HepG2 (cell line): ENCODE results near the gene IL2RA. TPM values are rescaled to one million over a fixed set of nuclear protein-coding genes. Genes with fewer than 3 reads are reported as not detected.

ENCODE experiments used
- ATAC-seq: fragments of 200-7000 bp; cut with Tn5 transposase; 3 replicates; pipeline ENCODE4 v1.9.1; 2020; ENCODE audit warnings: mild to moderate bottlenecking, moderate library complexity
- BruUV-seq: library from RNA; stranded (reverse); fragments of 400-500 nt; replicated peaks from 2 replicates; lab custom pipeline; 2021; lab: Mats Ljungman, UMichigan
- CTCF ChIA-PET: fragments of 300-600 bp; formaldehyde crosslinking; extraction: SDS; loops from one replicate; lab custom pipeline; 2021; ENCODE audit warnings: low total read pairs, inconsistent platforms, low intra/inter-chr PET ratio; lab: Yijun Ruan, JAX
- POLR2A ChIA-PET: fragments of 350-600 bp; sonication (Branson Sonifier 250); formaldehyde crosslinking; loops from one replicate; lab custom pipeline; 2020; ENCODE audit warnings: antibody characterized with exemption, inconsistent platforms; lab: Yijun Ruan, JAX
- DNase-seq: peaks from one replicate; pipeline ENCODE4 v3.0.0-alpha.2; 2015; ENCODE audit warnings: low spot score
- FAIRE-seq: peaks from 3 replicates; lab custom pipeline; 2011; peaks lifted over from hg19 to GRCh38; lab: Jason Lieb, UNC
- H2AFZ ChIP-seq: one replicate; pipeline ENCODE4 v1.6.1; 2011; ENCODE audit warnings: low read length, inconsistent platforms
- H3K27ac ChIP-seq: fragments of 300-600 bp; 3 replicates; pipeline ENCODE4 v1.8.0; 2011; ENCODE audit warnings: mixed run types, mild to moderate bottlenecking, mixed read lengths, low read length, inconsistent platforms; ENCODE audit not compliant: insufficient read depth; ENCODE audit errors: extremely low read length
- H3K27me3 ChIP-seq, 2 experiments: fragments of 200-600 bp in 1 of 2; 2 replicates in 1 of 2; 3 replicates in 1 of 2; pipeline versions ENCODE4 v1.6.0 to v1.8.0; 2011; ENCODE audit warnings: low read length in 2 of 2, mild to moderate bottlenecking in 2 of 2, moderate library complexity in 2 of 2, inconsistent platforms in 1 of 2; ENCODE audit not compliant: insufficient read depth in 2 of 2, control insufficient read depth in 1 of 2
- H3K36me3 ChIP-seq, 2 experiments: fragments of 200-600 bp in 1 of 2; replicated peaks in 1 of 2; 2 replicates in 1 of 2; 3 replicates in 1 of 2; pipeline versions ENCODE4 v1.5.1 to v1.8.0; 2011; ENCODE audit warnings: low read length in 2 of 2, inconsistent platforms in 1 of 2; ENCODE audit not compliant: insufficient read depth in 2 of 2, control insufficient read depth in 1 of 2
- H3K4me1 ChIP-seq: 2 replicates; pipeline ENCODE4 v1.5.1; 2012; ENCODE audit warnings: low read length, inconsistent platforms; ENCODE audit not compliant: insufficient read depth
- H3K4me2 ChIP-seq: 2 replicates; pipeline ENCODE4 v1.6.0; 2011; ENCODE audit warnings: low read depth, low read length, inconsistent platforms
- H3K4me3 ChIP-seq, 3 experiments: fragments of 200-600 bp in 1 of 3; sonication (generic), shearing (Covaris generic) in 1 of 3; replicated peaks in 1 of 3; 2 replicates each; pipeline ENCODE4 v1.5.1; 2011 to 2016; ENCODE audit warnings: low read length in 3 of 3, inconsistent platforms in 2 of 3, low read depth in 2 of 3, mild to moderate bottlenecking in 2 of 3, control low read depth in 1 of 3, mixed read lengths in 1 of 3; ENCODE audit not compliant: insufficient read depth in 1 of 3
- H3K79me2 ChIP-seq: one replicate; pipeline ENCODE4 v1.6.1; 2011; ENCODE audit warnings: low read length, inconsistent platforms; ENCODE audit not compliant: insufficient read depth
- H3K9ac ChIP-seq: 2 replicates; pipeline ENCODE4 v1.6.0; 2011; ENCODE audit warnings: mild to moderate bottlenecking, low read depth, low read length, inconsistent platforms; ENCODE audit not compliant: insufficient read depth
- H3K9me3 ChIP-seq: 2 replicates; pipeline ENCODE4 v1.5.1; 2012; ENCODE audit warnings: mild to moderate bottlenecking, low read length
- H4K20me1 ChIP-seq: 2 replicates; pipeline ENCODE4 v1.6.0; 2011; ENCODE audit warnings: inconsistent platforms, mild to moderate bottlenecking, low read length, moderate library complexity; ENCODE audit not compliant: insufficient read depth
- CREM ChIP-seq, 2 experiments: sonication (generic) in 1 of 2; formaldehyde crosslinking in 1 of 2; IDR thresholded peaks; 2 replicates each; pipeline versions ENCODE4 v1.4.0 to v1.6.1; 2016 to 2020; ENCODE audit warnings: antibody characterized with exemption in 1 of 2, mild to moderate bottlenecking in 1 of 2, missing genetic modification reagents in 1 of 2
- DRAP1 ChIP-seq: IDR thresholded peaks from 2 replicates; pipeline ENCODE4 v1.6.1; 2016; ENCODE audit warnings: missing genetic modification reagents, missing compliant biosample characterization
- ISL2 ChIP-seq: sonication (generic); formaldehyde crosslinking; IDR thresholded peaks from 2 replicates; pipeline ENCODE4 v1.5.0; 2020; ENCODE audit warnings: missing genetic modification reagents
- SNRNP70 ChIP-seq: fragments of 200-400 bp; formaldehyde crosslinking; IDR thresholded peaks from 2 replicates; pipeline ENCODE4 v1.6.1; 2017; ENCODE audit warnings: mild to moderate bottlenecking, low read depth, low read length, moderate library complexity
- SP140L ChIP-seq: sonication (generic); formaldehyde crosslinking; IDR thresholded peaks from 2 replicates; pipeline ENCODE4 v1.4.0; 2020; ENCODE audit warnings: missing genetic modification reagents, borderline replicate concordance
- WGBS: methylation state at CpG from one replicate; pipeline ENCODE4 v1.1.6; 2017; ENCODE audit warnings: low lambda C conversion rate; 5-methylcytosine and 5-hydroxymethylcytosine counted together
- in situ Hi-C: cut with HindIII; loops from 2 replicates; pipeline ENCODE4 v1.10.0; 2017; ENCODE audit warnings: low pct_unique_long_range_greater_than_20kb; ENCODE audit not compliant: extremely low pct_ligation_motif_present
- intact Hi-C: fragments of 100-400 bp; cut with micrococcal nuclease; formaldehyde crosslinking; loops from one replicate; pipeline ENCODE4 v1.10.0; 2022; ENCODE audit not compliant: unreplicated experiment
- polyA plus RNA-seq, 8 experiments: library from polyadenylated mRNA; depleted of rRNA in 3 of 8; stranded (reverse) in 7 of 8; unstranded in 1 of 8; fragments of >200 nt; fragmentation: Illumina TruSeq in 4 of 8; extraction: Trizol in 4 of 8; gene quantifications; 2 replicates each; pipeline versions ENCODE4 v1.2.1 to v1.2.3, GENCODE V29; 2011 to 2016; ENCODE audit warnings: low read depth in 4 of 8, missing spikeins in 1 of 8, mixed read lengths in 1 of 8; ENCODE audit not compliant: insufficient read depth in 1 of 8
- total RNA-seq, 5 experiments: library from RNA; depleted of rRNA; stranded (reverse); fragments of >200 nt; fragmentation: Illumina TruSeq; extraction: Trizol; gene quantifications; 2 replicates each; pipeline ENCODE4 v1.2.3, GENCODE V29; 2016; ENCODE audit warnings: low read depth in 1 of 5
- TF ChIP-seq, protein P1 (sequence below): sonication (generic); formaldehyde crosslinking; IDR thresholded peaks from 2 replicates; pipeline ENCODE4 v1.5.0; 2020; ENCODE audit warnings: missing genetic modification reagents

The IL2RA gene
- total and polyA plus RNA-seq, 2 of the 13 experiments (the other 11 are each of a cell fraction or from before 2014, with no cell fraction given) = not detected

GRCh38 chr10:5978230-5978489 lies 84.0 kb downstream of the IL2RA start:
- H3K4me3 ChIP-seq = peak overlapping the region; percentile 13 to 79 (median 63); a peak in 2 of 6 replicates
- H3K27me3 ChIP-seq = peaks cover 5 to 39% of the 10 kb centered on the region in 2 experiments; a peak in 4 of 5 replicates
- ChIA-PET POLR2A (no interaction called here), CTCF (interaction anchor here (1.3 kb wide), 1 partner anchor 29 kb away, joined by 5 read pairs; no protein-coding TSS in a partner anchor)
- no peak overlapping the region for H3K27ac ChIP-seq
- H3K79me2 ChIP-seq = no peaks in the 10 kb centered on the region
- 0 out of 2 replicates have a peak, but pooled peaks cover 4% of the 10 kb centered on the region for H3K4me1 ChIP-seq
- FAIRE-seq = no peak
- intact Hi-C loops = no loop called here
- H3K36me3 ChIP-seq = no peaks in the 10 kb centered on the region
- no peak for ATAC-seq
- H4K20me1 ChIP-seq = no peaks in the 10 kb centered on the region
- TF ChIP-seq SP140L (CRISPR knock-in tag) (no peak), SNRNP70 (no peak), DRAP1 (CRISPR knock-in tag) (no peak), ISL2 (no peak), CREM (IDR thresholded peaks at IDR 0.05) (no peak), CREM (CRISPR knock-in tag; IDR thresholded peaks at IDR 0.05) (no peak)
- TF ChIP-seq, protein P1, sequence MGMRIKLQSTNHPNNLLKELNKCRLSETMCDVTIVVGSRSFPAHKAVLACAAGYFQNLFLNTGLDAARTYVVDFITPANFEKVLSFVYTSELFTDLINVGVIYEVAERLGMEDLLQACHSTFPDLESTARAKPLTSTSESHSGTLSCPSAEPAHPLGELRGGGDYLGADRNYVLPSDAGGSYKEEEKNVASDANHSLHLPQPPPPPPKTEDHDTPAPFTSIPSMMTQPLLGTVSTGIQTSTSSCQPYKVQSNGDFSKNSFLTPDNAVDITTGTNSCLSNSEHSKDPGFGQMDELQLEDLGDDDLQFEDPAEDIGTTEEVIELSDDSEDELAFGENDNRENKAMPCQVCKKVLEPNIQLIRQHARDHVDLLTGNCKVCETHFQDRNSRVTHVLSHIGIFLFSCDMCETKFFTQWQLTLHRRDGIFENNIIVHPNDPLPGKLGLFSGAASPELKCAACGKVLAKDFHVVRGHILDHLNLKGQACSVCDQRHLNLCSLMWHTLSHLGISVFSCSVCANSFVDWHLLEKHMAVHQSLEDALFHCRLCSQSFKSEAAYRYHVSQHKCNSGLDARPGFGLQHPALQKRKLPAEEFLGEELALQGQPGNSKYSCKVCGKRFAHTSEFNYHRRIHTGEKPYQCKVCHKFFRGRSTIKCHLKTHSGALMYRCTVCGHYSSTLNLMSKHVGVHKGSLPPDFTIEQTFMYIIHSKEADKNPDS = no peak
- no peak for DNase-seq
- H3K4me2 ChIP-seq = peak overlapping the region; percentile 84
- WGBS = 5% methylated on average over 6 of the region's 6 CpGs
- H3K9me3 ChIP-seq = no peaks in the 10 kb centered on the region
- no peak overlapping the region for H3K9ac ChIP-seq
- no peak overlapping the region for H2AFZ ChIP-seq
- no TSS peak for BruUV-seq
- in situ Hi-C loops = no loop called here
